ENCODE measurements around the gene SLC2A4. TPM values are rescaled to one million over a fixed set of nuclear protein-coding genes. Genes with fewer than 3 reads are reported as not detected.

The SLC2A4 gene
- total and polyA plus RNA-seq, 2 experiments from 2014 or later: 6.3 to 13.6 TPM

DNA sequence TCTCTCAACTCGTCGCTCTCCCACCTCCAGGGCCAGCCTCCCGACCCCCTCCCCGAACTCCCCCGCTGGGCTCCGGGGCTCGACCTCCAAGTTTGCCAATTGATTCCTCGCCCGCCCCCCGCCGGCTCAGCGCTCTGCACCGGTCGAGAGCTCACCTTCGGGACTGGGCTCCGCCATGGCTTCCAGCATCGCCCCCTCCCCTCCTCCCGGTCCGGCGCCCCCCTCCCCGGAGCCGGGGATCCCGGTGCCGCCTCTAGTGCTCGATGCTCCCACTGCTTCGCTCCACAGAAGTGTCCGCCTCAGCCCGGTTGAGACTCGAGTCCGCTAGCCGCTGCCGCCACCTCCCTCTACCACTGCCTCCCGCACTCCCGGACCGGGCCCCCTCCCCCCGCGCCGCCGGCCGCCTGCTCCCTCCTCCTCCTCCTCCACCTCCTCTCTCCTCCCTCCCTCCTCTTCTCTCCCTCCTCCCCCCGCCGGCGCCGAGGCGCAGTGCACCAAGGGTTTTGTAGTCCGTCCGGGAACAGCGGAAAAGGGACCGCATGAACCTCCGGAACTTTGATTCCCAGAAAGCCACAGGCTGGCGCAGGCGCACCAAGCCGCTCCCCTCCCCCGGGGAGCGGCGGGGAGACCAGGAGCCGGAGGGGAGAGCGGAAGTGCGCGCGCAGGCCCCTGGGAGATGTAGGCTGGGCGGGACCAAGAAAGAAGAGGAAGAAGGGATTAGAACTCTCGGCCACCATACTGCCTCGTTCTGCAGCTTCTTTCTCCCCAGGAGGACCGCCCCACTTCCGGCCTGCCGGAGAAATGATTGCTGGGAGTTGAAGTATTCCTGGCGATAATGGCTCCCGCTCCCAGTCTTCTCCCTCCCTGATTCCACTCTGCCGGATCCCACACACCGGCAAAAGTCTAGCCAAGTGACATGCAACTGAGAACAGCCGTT, 42.2 kb upstream of the SLC2A4 start, which contains the start of gene PHF23:
Gene PHF23 (minus strand): TSS at position 367 of the 937 bp plus-strand sequence. CDS start 178 bp downstream, at position 189.
- Histone ChIP-seq H2AFZ (no peak within 1 kb of the TSS), H3K4me1 (ENCODE audit: insufficient read depth) (peaks cover 19% of the 10 kb centered on the region), H3K4me2 (peak within 1 kb of the TSS; percentile 92), H4K20me1 (replicated peaks; ENCODE audit: insufficient read depth) (peaks cover 17% of the 10 kb centered on the region), H3K79me2 (replicated peaks; ENCODE audit: insufficient read depth) (peaks cover 44% of the 10 kb centered on the region), H3K36me3 (ENCODE audit: insufficient read depth) (peaks cover 19% of the 10 kb centered on the region), H3K27me3 (ENCODE audit: insufficient read depth) (no peaks in the 10 kb centered on the region), H3K27ac (ENCODE audit: low read depth) (peak within 1 kb of the TSS; percentile 93; the same call in 1 of the 2 replicates), H3K9me2 (ENCODE audit: insufficient read depth) (no peaks in the 10 kb centered on the region), H3F3A (replicated peaks; ENCODE audit: low read depth) (peaks cover 43% of the 10 kb centered on the region), H3K4me3 (peak within 1 kb of the TSS; percentile 99)
- peaks cover 40% of the 10 kb centered on the region for H3K4me1 Mint-ChIP-seq
- peaks cover 35% of the 10 kb centered on the region for H3K27me3 Mint-ChIP-seq (ENCODE audit: insufficient read depth, low read depth, poor library complexity)
- ATAC-seq (peak; percentile 61), DNase-seq (ENCODE audit: low spot score) (peak; percentile 100)
- TF ChIP-seq EZH2phosphoT487 (IDR thresholded peaks at IDR 0.05; ENCODE audit: unreplicated experiment) (no peak), CREB1 (CRISPR knock-in tag; IDR thresholded peaks at IDR 0.05; ENCODE audit: low read depth) (peak; percentile 59), POLR2AphosphoS5 (IDR thresholded peaks at IDR 0.05; ENCODE audit: low read depth) (peak; percentile 44; the same call in 1 of the 2 replicates), EZH2 (IDR thresholded peaks at IDR 0.05; ENCODE audit: low read depth, unreplicated experiment) (no peak), ZNF331 (CRISPR knock-in tag; IDR thresholded peaks at IDR 0.05; ENCODE audit: low read depth) (no peak), ZNF114 (CRISPR knock-in tag; IDR thresholded peaks at IDR 0.05) (no peak)
- TF ChIP-seq, protein P1, sequence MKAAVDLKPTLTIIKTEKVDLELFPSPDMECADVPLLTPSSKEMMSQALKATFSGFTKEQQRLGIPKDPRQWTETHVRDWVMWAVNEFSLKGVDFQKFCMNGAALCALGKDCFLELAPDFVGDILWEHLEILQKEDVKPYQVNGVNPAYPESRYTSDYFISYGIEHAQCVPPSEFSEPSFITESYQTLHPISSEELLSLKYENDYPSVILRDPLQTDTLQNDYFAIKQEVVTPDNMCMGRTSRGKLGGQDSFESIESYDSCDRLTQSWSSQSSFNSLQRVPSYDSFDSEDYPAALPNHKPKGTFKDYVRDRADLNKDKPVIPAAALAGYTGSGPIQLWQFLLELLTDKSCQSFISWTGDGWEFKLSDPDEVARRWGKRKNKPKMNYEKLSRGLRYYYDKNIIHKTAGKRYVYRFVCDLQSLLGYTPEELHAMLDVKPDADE (IDR thresholded peaks at IDR 0.05): peak; percentile 99
- H3K36me3 Mint-ChIP-seq (ENCODE audit: low read depth): peaks cover 59% of the 10 kb centered on the region
- peak within 1 kb of the TSS; percentile 87 for H3K4me3 Mint-ChIP-seq
- H3K9me3 Mint-ChIP-seq: peaks cover 2% of the 10 kb centered on the region
- peak within 1 kb of the TSS; percentile 98 for H3K27ac Mint-ChIP-seq

DNA sequence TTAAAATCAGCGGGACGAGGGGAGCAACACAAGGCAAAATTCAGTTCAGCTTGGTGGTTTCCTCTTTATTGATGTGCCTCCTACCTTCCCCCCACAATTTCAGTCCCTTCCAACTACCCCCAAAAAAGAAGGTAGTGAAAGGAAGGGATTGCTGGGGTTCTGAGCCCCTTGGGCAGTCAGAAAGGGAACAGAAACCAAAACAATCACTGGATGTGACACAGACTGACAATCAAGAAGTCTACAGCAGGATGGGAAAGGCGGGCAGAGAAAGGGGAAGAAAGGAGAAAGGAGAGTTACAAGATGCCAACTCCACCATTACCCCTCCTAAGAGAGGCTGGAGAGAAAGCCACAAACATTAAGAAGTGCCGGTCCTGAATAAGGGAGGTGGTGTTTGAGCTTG, 41.1 kb upstream of the SLC2A4 start:
- peaks cover 33% of the 10 kb centered on the region for H3K27me3 Mint-ChIP-seq (ENCODE audit: insufficient read depth, low read depth, poor library complexity)
- Histone ChIP-seq H3K4me3 (peak overlapping the region; percentile 78; the same call in 1 of the 2 replicates), H3K27ac (ENCODE audit: low read depth) (0 out of 2 replicates have a peak overlapping the region, but pooled peaks have one; percentile 93), H4K20me1 (replicated peaks; ENCODE audit: insufficient read depth) (peaks cover 16% of the 10 kb centered on the region), H3F3A (replicated peaks; ENCODE audit: low read depth) (peaks cover 41% of the 10 kb centered on the region), H3K27me3 (ENCODE audit: insufficient read depth) (no peaks in the 10 kb centered on the region), H3K4me1 (ENCODE audit: insufficient read depth) (peaks cover 19% of the 10 kb centered on the region), H3K79me2 (replicated peaks; ENCODE audit: insufficient read depth) (peaks cover 43% of the 10 kb centered on the region), H3K36me3 (ENCODE audit: insufficient read depth) (peaks cover 17% of the 10 kb centered on the region), H2AFZ (no peak overlapping the region), H3K9me2 (ENCODE audit: insufficient read depth) (no peaks in the 10 kb centered on the region), H3K4me2 (no peak overlapping the region; the same call in 1 of the 2 replicates)
- H3K36me3 Mint-ChIP-seq (ENCODE audit: low read depth): peaks cover 54% of the 10 kb centered on the region
- H3K4me1 Mint-ChIP-seq: peaks cover 37% of the 10 kb centered on the region
- H3K9me3 Mint-ChIP-seq: no peaks in the 10 kb centered on the region; the same call in none of the 3 replicates
- ATAC-seq: no peak
- H3K27ac Mint-ChIP-seq: peak overlapping the region; percentile 76
- H3K4me3 Mint-ChIP-seq: peak overlapping the region; percentile 87
- no peak for DNase-seq (ENCODE audit: low spot score)
- TF ChIP-seq, protein P2, sequence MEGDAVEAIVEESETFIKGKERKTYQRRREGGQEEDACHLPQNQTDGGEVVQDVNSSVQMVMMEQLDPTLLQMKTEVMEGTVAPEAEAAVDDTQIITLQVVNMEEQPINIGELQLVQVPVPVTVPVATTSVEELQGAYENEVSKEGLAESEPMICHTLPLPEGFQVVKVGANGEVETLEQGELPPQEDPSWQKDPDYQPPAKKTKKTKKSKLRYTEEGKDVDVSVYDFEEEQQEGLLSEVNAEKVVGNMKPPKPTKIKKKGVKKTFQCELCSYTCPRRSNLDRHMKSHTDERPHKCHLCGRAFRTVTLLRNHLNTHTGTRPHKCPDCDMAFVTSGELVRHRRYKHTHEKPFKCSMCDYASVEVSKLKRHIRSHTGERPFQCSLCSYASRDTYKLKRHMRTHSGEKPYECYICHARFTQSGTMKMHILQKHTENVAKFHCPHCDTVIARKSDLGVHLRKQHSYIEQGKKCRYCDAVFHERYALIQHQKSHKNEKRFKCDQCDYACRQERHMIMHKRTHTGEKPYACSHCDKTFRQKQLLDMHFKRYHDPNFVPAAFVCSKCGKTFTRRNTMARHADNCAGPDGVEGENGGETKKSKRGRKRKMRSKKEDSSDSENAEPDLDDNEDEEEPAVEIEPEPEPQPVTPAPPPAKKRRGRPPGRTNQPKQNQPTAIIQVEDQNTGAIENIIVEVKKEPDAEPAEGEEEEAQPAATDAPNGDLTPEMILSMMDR (conservative IDR thresholded peaks at IDR 0.05; ENCODE audit: low read depth in 2 of 2): no peak
- TF ChIP-seq ZNF331 (CRISPR knock-in tag; IDR thresholded peaks at IDR 0.05; ENCODE audit: low read depth) (no peak), ZNF114 (CRISPR knock-in tag; IDR thresholded peaks at IDR 0.05) (no peak), NANOG (IDR thresholded peaks at IDR 0.05; ENCODE audit: borderline replicate concordance) (no peak), CREB1 (CRISPR knock-in tag; IDR thresholded peaks at IDR 0.05; ENCODE audit: low read depth) (no peak)
- TF ChIP-seq, protein P3, sequence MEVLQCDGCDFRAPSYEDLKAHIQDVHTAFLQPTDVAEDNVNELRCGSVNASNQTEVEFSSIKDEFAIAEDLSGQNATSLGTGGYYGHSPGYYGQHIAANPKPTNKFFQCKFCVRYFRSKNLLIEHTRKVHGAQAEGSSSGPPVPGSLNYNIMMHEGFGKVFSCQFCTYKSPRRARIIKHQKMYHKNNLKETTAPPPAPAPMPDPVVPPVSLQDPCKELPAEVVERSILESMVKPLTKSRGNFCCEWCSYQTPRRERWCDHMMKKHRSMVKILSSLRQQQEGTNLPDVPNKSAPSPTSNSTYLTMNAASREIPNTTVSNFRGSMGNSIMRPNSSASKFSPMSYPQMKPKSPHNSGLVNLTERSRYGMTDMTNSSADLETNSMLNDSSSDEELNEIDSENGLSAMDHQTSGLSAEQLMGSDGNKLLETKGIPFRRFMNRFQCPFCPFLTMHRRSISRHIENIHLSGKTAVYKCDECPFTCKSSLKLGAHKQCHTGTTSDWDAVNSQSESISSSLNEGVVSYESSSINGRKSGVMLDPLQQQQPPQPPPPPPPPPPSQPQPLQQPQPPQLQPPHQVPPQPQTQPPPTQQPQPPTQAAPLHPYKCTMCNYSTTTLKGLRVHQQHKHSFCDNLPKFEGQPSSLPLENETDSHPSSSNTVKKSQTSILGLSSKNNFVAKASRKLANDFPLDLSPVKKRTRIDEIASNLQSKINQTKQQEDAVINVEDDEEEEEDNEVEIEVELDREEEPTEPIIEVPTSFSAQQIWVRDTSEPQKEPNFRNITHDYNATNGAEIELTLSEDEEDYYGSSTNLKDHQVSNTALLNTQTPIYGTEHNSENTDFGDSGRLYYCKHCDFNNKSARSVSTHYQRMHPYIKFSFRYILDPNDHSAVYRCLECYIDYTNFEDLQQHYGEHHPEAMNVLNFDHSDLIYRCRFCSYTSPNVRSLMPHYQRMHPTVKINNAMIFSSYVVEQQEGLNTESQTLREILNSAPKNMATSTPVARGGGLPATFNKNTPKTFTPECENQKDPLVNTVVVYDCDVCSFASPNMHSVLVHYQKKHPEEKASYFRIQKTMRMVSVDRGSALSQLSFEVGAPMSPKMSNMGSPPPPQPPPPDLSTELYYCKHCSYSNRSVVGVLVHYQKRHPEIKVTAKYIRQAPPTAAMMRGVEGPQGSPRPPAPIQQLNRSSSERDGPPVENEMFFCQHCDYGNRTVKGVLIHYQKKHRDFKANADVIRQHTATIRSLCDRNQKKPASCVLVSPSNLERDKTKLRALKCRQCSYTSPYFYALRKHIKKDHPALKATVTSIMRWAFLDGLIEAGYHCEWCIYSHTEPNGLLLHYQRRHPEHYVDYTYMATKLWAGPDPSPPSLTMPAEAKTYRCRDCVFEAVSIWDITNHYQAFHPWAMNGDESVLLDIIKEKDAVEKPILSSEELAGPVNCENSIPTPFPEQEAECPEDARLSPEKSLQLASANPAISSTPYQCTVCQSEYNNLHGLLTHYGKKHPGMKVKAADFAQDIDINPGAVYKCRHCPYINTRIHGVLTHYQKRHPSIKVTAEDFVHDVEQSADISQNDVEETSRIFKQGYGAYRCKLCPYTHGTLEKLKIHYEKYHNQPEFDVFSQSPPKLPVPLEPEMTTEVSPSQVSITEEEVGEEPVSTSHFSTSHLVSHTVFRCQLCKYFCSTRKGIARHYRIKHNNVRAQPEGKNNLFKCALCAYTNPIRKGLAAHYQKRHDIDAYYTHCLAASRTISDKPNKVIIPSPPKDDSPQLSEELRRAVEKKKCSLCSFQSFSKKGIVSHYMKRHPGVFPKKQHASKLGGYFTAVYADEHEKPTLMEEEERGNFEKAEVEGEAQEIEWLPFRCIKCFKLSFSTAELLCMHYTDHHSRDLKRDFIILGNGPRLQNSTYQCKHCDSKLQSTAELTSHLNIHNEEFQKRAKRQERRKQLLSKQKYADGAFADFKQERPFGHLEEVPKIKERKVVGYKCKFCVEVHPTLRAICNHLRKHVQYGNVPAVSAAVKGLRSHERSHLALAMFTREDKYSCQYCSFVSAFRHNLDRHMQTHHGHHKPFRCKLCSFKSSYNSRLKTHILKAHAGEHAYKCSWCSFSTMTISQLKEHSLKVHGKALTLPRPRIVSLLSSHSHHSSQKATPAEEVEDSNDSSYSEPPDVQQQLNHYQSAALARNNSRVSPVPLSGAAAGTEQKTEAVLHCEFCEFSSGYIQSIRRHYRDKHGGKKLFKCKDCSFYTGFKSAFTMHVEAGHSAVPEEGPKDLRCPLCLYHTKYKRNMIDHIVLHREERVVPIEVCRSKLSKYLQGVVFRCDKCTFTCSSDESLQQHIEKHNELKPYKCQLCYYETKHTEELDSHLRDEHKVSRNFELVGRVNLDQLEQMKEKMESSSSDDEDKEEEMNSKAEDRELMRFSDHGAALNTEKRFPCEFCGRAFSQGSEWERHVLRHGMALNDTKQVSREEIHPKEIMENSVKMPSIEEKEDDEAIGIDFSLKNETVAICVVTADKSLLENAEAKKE (CRISPR knock-in tag; IDR thresholded peaks at IDR 0.05): no peak

Data from GM23338 (cell line).